NCI-H345 (cell line): ENCODE results near the gene DDA1.

Experiments used
- DNase-seq: peaks from one replicate; lab custom pipeline; 2025; lab: John Stamatoyannopoulos, UW

DDA1 gene

DNA sequence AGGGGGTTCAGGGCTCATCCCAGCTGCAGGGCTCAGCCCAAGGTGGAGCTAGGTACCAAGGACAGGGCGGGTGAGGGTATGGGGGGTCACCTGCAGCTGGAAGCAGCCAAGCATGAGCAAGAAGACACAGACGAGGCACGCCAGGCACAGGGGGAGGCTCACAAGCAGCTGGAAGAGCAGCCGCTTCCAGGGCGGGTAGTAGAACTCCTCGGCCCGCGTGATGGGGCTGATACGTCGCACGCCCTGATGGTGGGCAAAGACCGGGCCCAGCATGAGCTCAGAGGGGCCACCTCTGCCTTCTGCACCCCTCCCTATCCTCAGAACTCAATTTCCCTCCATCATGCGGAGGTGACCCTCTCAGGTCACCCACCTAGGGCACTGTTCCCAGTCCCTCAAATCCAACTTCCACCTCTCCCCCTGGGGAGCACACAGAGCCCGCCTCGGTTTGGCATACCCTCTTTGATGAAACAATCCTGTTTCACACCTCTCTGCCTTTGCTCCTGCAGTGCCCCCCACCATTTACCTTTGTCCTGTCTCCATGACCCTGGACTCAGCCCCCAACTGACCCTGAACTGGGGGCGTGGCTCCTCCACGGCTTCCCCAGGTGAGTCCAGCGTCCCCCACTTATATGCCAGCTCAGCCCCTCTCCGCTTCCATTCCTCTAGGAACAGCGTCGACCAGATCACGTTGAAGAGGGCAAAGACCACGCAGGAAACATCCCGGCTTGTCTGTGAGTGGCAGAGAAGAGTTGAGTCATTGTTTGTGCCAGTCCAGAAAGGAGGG, 21.1 kb downstream of the DDA1 start:
- no peak for DNase-seq

GRCh38 chr19:17331045-17331558, 21.7 kb downstream of the DDA1 start:
- peak; percentile 20 for DNase-seq

DNA sequence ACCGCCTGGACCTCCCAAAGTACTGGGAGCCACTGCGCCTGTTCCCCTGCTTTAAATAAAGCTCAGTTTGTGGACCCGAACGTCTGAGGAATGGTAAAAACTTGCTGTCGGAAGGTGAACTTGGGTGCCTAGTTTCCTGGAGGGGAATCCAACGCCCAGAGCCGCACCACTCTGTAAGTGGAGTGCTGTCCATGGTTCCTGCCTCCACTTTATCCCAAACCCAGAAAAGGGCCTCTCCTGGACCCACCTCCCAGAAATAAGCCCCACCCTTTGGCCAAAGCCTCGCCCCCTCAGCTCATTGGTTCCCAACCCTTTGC, 23.0 kb downstream of the DDA1 start:
- DNase-seq, result no peak

- peak; percentile 64 for DNase-seq
These were observed 23.6 kb downstream of the DDA1 start for GRCh38 chr19:17332677-17333581.

DNA sequence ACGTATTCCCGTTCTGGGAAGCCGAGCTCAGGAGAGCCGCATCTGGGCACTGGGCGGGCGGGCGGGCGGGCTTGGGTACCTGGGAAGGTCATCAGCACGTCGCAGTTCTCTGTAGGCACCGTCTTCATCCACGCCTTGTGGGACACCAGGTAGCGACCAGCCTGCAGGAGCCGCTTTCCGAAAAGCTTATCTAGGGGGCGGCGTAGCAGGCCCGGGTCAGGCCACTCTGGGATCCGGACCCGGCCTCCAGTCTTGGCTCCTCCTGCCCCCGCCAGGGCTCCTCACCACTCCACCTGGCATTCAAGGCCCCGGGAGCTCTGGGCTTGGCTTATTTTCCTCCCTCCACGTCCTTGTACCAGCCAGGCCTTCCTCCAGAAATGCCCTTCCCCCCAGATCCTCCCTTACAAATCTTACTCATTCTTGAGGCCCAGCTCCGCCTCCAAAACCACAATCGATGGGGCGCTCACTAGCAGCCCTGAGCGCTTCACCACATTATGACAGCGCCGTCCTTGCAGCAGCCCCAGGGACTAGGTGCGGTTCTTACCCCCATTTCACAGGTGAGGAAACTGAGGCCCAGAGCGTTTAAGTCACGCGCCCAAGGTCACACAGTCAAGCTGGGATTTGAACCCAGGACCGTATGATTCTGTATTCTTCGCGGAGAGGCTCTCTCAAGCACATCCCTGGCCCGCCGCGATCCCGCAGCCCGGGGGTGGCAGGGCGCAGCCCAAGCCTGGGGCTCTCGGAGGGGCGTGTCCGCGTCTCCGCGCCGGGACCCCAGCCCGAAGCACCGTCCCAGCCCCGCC, 24.4 kb downstream of the DDA1 start:
- no peak for DNase-seq

- peak; percentile 94 for DNase-seq
These were observed 25.3 kb downstream of the DDA1 start, which contains the start of gene ANO8 for GRCh38 chr19:17334414-17335409. ANO8 (minus strand) TSS chr19:17334855; CDS start chr19:17334670, 185 bp downstream.

DNA sequence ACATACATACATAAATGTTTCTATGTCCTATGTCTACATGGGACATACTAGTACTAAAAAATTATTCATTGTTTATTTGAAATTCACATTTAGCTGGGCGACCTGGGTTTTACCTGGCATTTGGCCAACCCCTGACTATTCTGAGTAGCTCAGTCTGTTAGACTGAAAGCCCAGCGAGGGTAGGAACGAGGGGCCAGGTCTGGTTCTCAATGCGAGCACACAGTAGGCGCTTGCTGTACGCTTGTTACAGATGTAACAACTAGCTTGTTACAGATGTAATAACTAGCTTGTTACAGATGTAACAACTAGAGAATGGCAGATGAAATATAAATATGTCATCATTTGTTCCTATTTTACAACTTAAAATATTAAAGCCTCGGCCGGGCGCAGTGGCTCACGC, 26.2 kb downstream of the DDA1 start:
- DNase-seq, result no peak

DNA sequence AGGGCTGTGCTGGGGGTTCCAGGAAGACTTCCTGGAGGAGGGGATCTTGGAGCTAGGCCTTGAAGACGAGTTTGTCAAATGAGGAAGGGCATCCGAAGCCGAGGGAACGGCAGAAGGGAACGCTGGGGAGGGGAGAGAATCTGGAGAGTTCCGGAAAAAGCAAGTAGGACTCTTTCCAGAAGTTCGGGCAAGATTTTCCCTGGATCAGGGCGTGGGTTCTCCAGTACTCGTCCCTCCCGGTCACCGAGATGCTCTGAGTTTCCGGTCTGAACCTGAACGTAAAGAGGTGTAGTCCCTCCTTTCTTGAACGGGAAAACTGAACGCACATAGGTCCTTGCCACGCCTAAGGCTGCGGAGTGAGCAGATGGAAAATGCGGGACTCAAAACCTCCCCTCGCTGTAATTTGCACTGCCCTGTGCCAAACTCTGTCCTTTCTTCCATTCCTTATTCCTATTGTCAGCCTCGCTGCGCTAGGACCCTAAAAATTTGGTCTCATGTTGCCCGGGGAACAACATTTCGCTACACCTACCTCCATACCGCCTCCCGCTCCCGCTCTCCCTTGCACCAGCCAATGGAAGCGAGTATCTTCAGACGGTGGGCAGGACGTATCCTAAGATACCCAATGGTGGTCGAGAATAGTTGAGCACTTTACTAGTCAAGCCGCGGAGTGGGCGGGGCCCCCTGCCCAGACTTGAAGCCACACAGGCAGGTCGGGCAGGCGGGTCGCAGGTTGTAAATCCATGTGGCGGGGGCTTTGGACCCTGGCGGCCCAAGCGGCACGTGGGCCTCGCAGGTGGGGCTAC, 27.7 kb downstream of the DDA1 start, which contains the start of gene GTPBP3:
Gene GTPBP3, plus strand, starts transcription at position 682 of the 803 bp plus-strand sequence. Its CDS starts 59 bp downstream, at position 741.
- peak; percentile 98 for DNase-seq

DNA sequence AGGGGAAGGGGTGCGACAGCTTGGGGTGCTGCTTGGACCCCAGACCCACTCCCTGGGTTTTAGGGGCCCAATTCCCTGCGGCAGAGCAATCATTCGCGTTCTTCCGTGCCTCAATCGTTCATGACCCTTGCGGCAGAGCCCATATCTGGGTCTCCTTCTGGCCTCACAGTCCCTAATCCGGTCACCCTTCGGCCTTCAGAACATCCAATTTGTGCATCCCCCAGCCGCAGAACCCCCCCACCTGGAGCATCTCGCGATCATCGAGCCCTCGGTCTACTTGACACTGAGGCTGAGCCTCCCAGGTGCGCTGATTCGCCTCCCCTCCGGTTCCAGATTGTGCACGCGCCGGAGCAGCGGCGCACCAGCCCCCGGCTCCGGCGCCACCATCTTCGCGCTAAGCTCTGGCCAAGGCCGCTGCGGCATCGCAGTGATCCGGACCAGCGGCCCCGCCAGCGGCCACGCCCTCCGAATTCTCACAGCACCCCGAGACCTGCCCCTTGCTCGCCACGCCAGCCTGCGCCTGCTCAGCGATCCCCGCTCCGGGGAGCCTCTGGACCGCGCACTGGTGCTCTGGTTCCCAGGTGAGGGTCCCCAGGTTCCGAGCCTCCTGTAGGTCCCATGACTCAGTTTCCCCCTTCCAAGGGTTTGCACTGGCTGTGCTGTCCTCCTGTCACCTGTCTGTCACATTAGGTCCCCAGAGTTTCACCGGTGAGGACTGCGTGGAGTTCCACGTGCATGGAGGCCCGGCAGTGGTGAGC, 28.5 kb downstream of the DDA1 start:
- DNase-seq, result no peak

DNA sequence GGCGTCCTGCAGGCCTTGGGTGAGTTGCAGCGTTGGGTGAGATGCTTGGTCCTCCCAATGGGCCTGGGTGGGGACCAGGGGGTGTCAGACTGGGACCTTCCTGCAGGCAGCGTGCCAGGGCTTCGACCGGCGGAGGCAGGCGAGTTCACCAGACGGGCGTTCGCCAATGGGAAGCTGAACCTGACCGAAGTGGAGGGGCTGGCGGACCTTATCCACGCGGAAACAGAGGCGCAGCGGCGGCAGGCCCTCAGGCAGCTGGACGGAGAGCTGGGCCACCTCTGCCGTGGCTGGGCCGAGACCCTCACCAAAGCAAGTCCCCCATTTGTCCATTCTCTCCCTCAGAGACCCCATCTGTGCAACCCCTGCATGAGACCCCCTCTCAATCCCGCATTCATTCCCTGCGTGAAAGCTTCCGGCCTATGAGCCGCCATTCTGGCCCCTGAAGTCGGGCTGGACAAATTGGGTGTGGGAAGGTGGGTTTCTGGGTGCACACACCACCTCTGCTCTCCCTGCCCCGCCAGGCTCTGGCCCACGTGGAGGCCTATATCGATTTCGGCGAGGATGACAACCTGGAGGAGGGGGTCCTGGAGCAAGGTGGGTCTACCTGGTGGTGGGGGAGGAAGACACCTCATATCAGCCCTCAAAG, 29.2 kb downstream of the DDA1 start:
- no peak for DNase-seq

DNA sequence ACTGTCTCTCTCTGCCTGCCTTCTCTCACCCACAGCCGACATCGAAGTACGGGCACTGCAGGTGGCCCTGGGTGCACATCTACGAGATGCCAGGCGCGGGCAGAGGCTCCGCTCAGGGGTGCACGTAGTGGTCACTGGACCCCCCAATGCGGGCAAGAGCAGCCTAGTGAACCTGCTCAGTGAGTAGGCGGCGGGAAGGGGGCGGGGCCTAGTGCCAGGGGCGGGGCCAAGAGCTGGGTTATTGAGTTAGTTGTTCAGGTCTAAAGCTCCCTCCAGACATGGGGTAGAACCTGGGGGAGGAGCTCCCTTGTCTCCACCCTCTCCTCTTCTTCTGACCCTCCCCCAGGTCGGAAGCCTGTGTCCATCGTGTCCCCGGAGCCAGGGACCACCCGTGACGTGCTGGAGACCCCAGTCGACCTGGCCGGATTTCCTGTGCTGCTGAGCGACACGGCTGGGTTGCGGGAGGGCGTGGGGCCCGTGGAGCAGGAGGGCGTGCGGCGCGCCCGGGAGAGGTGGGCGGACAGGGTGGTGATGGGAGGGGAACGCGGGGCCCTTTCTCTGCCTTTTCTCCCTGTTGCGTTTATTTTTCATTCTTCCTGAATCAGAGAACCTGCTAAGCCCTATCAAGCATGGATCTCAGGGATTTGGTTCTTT, 29.9 kb downstream of the DDA1 start:
- no peak for DNase-seq

GRCh38 chr19:17340302-17340870, 31.0 kb downstream of the DDA1 start:
- DNase-seq, result no peak

DNA sequence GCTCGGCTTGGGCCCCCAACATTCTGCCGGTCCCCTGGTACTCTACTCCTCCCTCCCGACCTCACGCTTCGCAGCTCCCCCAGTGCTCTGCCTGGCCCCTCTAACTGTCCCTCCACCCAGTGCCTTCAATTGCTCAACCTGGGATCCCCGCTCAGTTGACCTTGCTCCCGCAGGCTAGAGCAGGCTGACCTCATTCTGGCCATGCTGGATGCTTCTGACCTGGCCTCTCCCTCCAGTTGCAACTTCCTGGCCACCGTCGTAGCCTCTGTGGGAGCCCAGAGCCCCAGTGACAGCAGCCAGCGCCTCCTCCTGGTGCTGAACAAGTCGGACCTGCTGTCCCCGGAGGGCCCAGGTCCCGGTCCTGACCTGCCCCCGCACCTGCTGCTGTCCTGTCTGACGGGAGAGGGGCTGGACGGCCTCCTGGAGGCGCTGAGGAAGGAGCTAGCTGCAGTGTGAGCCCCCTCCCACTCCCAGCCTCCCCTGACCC, 31.6 kb downstream of the DDA1 start:
- no peak for DNase-seq

GRCh38 chr19:17341386-17341785, 32.0 kb downstream of the DDA1 start:
- DNase-seq, result no peak

DNA sequence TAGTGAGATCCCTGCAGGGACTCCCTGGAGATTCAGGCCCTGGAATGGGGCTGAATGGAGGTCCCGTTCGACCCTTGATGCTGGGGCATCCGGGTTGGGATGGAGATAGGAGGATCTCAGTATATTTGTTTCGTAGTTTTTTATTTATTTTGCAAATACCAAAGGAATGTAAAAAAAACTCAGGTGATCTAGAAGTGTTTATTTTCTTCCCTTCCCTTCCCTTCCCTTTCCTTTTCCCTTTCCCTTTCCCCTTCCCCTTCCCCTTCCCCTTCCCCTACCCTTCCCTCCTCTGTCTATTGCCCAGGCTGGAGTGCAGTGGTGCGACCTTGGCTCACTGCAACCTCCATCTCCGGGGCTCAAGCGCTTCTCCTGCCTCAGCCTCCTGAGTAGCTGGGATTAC, 32.5 kb downstream of the DDA1 start:
- no peak for DNase-seq

DNA sequence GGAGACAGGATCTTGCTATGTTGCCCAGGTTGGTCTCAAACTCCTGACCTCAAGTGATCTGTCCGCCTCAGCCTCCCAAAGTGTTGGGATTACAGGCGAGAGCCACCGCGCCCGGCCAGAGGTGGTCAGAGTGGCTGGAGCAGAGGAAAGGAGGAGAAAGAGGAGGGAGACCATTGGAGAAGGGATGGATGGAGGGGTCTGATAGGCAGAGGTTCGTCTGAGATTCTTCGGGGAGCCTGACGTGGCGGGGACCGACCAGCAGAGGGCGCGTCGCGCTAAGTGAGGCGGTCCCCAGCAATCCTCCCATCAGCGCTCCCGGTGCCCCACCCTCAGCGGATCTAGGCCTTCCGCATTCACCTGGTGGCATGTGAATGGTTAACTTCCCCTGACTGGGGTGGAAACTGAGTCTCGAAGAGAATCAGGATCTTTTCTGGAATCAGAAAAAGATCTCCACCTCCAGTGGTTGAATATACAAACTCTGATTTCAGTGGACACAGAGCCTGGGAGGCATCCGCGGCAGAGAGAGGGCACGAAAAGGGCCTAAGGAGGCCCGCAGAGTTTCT, 36.8 kb downstream of the DDA1 start:
- peak; percentile 57 for DNase-seq

DNA sequence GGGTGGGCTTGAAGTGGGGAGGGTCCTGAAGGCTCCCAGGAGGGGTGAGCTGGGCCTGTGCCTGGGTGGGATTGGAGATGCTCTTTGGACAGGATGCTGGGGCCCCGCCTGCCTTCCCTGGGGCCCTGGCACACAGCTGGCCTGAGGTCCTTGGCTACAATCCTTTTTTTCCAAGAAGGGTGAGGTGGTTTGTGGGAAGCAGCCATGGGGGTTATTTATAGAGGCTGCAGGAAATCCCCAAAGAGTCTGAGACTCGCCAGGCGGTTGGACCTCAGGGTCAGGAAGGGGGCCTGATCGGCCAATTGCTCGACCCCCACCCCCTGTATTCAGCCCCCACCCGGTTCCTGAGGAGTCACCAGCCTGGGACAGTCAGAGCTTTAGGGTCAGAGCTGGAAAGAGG, 38.0 kb downstream of the DDA1 start:
- no peak for DNase-seq
